ENCODE data around the gene ATXN8OS. TPM values are rescaled to one million over a fixed set of nuclear protein-coding genes. Genes with fewer than 3 reads are reported as not detected.
A peak's percentile ranks its signal among the peaks of the same experiment; 100 is the strongest.

The ATXN8OS gene
- not detected for polyA plus RNA-seq (2013, experiment 1 of 2)
- not detected for polyA plus RNA-seq (2013, experiment 2 of 2)

DNA sequence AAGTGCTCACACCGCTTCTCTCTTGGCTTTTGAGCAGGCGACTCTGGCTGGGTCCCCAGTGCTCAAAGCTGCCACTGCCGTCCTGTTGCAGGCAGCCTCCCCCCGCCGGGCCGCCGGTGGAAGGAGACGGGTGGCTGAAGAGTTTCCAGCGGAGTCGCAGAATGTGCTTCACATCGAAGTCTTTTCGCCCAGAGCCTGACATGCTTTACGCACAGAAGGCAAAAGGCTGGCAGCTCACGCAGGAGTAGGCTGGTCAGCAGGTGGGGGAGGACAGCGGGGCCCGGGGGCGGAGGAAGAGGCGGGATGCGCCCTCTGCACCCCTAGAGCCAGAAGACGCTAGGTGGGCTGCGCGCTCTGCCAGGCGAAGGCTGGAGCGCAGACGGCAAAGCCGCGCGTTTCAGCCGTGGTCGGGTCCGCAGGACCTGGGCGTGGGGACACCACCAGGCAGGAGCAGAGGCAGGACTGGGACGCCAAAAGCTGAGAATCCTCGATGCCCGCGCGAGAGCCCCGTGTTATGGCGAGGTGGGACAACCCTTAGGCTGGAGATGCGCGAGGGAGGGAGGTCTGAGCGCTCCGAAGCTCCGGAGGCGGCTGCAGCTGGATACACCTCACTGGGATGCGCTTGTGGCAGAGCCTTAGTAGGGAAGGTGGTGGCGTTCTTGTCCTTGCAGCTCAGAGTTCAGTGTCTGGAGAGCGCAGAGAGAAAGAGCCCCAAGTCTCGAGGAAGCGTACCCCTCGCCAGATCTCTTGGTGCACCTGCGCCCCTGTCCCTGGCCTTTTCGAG lies at the start of gene ATXN8OS:
ATXN8OS (plus strand) TSS at position 329 of the 784 bp plus-strand sequence.
- H3K79me2 ChIP-seq (ENCODE audit: control insufficient read depth, insufficient read depth, low read length), result no peaks in the 10 kb centered on the region
- H3K79me1 ChIP-seq (ENCODE audit: low read length), result no peaks in the 10 kb centered on the region
- H2AK5ac ChIP-seq (ENCODE audit: low read length), result no peak within 1 kb of the TSS
- no peak within 1 kb of the TSS for H3K23ac ChIP-seq (ENCODE audit: low read length)
- no peak within 1 kb of the TSS for H3K18ac ChIP-seq (ENCODE audit: low read length)
- H2BK15ac ChIP-seq (replicated peaks; ENCODE audit: low read depth), result no peak within 1 kb of the TSS
- H3K27me3 ChIP-seq (ENCODE audit: insufficient read depth, low read length, poor library complexity), result peaks cover 16% of the 10 kb centered on the region
- no peak within 1 kb of the TSS for H4K8ac ChIP-seq (ENCODE audit: low read depth, low read length)
- H3K27ac ChIP-seq (ENCODE audit: low read depth, low read length), result no peak within 1 kb of the TSS
- no peaks in the 10 kb centered on the region for H3K36me3 ChIP-seq (ENCODE audit: control insufficient read depth, insufficient read depth, low read length)
- H3K56ac ChIP-seq (ENCODE audit: low read length), result peak within 1 kb of the TSS; percentile 46
- peak within 1 kb of the TSS; percentile 59 for H3K4me2 ChIP-seq (ENCODE audit: low read length)
- no CpG with 5 or more reads among the region's 53 CpGs for WGBS (ENCODE audit: extremely low coverage, insufficient coverage, low lambda C conversion rate)
- no peak within 1 kb of the TSS for H4K5ac ChIP-seq (ENCODE audit: low read length)
- H2BK5ac ChIP-seq (ENCODE audit: low read length), result no peak within 1 kb of the TSS
- no peak within 1 kb of the TSS for H2BK120ac ChIP-seq (ENCODE audit: low read depth, low read length)
- peak; percentile 38 for DNase-seq
- H3K4ac ChIP-seq (ENCODE audit: low read depth, low read length), result no peak within 1 kb of the TSS
- no peak within 1 kb of the TSS for H3K9ac ChIP-seq (ENCODE audit: low read length)
- H3K4me3 ChIP-seq (ENCODE audit: low read length), result no peak within 1 kb of the TSS
- no peaks in the 10 kb centered on the region for H3K4me1 ChIP-seq (ENCODE audit: control insufficient read depth, low read depth, low read length)

DNA sequence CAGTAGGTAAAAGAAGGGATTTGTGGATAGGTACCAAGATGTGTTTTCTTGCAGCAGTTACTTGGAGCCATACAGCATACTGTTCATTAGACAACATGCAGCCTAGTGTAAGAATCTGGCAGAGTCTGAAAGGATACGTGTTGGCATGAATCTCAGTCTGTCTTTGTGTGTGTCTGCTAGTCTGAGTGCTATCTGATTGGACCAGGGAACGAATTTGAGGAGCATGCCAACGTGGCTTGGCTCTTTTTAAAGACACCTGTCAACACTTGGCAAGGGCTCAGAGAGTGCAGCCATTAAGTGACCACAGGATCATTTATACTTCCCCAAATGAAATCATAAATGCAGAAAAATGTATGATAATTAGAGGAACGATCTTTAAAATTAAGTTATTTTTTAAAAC lies 27.6 kb upstream of the ATXN8OS start:
- Histone ChIP-seq H2BK5ac (ENCODE audit: low read length) (no peak overlapping the region), H3K56ac (ENCODE audit: low read length) (no peak overlapping the region), H3K79me2 (ENCODE audit: control insufficient read depth, insufficient read depth, low read length) (no peaks in the 10 kb centered on the region), H2AK5ac (ENCODE audit: low read length) (no peak overlapping the region), H3K18ac (ENCODE audit: low read length) (no peak overlapping the region), H4K8ac (ENCODE audit: low read depth, low read length) (no peak overlapping the region), H3K36me3 (ENCODE audit: control insufficient read depth, insufficient read depth, low read length) (no peaks in the 10 kb centered on the region), H3K4me3 (ENCODE audit: low read length) (no peak overlapping the region), H3K4me1 (ENCODE audit: control insufficient read depth, low read depth, low read length) (no peaks in the 10 kb centered on the region), H3K4ac (ENCODE audit: low read depth, low read length) (no peak overlapping the region), H3K4me2 (ENCODE audit: low read length) (no peak overlapping the region), H4K5ac (ENCODE audit: low read length) (no peak overlapping the region), H3K27me3 (ENCODE audit: insufficient read depth, low read length, poor library complexity) (no peaks in the 10 kb centered on the region), H2BK120ac (ENCODE audit: low read depth, low read length) (no peak overlapping the region), H3K79me1 (ENCODE audit: low read length) (no peaks in the 10 kb centered on the region), H3K9ac (ENCODE audit: low read length) (no peak overlapping the region), H2BK15ac (replicated peaks; ENCODE audit: low read depth) (no peak overlapping the region), H3K23ac (ENCODE audit: low read length) (no peak overlapping the region), H3K27ac (ENCODE audit: low read depth, low read length) (no peak overlapping the region)
- DNase-seq, result no peak
- WGBS (ENCODE audit: extremely low coverage, insufficient coverage, low lambda C conversion rate), result no CpG with 5 or more reads among the region's 4 CpGs

DNA sequence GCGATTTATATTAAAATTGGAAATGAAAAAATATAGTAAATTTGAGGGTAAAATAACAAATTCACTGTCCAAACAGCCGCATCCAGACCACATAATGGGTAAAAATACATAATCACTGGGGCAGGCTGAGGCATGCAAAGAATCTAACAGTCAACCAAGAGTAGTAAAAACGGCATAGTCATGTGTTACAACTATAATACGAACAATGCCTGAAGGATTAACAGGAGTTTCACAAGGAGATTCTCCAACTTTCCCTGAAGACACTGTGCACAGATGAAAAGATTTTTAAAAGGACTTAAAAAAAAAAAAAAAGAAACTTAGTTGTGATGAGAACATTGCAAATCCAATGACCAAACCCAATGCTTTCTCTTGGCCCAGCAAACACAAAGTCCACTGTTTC lies 20.4 kb upstream of the ATXN8OS start:
- Histone ChIP-seq H3K4ac (ENCODE audit: low read depth, low read length) (no peak overlapping the region), H4K5ac (ENCODE audit: low read length) (no peak overlapping the region), H2AK5ac (ENCODE audit: low read length) (no peak overlapping the region), H3K27ac (ENCODE audit: low read depth, low read length) (no peak overlapping the region), H2BK15ac (replicated peaks; ENCODE audit: low read depth) (no peak overlapping the region), H3K56ac (ENCODE audit: low read length) (no peak overlapping the region), H3K36me3 (ENCODE audit: control insufficient read depth, insufficient read depth, low read length) (no peaks in the 10 kb centered on the region), H3K23ac (ENCODE audit: low read length) (no peak overlapping the region), H3K4me2 (ENCODE audit: low read length) (no peak overlapping the region), H2BK120ac (ENCODE audit: low read depth, low read length) (no peak overlapping the region), H3K18ac (ENCODE audit: low read length) (no peak overlapping the region), H3K4me3 (ENCODE audit: low read length) (no peak overlapping the region), H3K27me3 (ENCODE audit: insufficient read depth, low read length, poor library complexity) (no peaks in the 10 kb centered on the region), H3K79me2 (ENCODE audit: control insufficient read depth, insufficient read depth, low read length) (no peaks in the 10 kb centered on the region), H2BK5ac (ENCODE audit: low read length) (no peak overlapping the region), H4K8ac (ENCODE audit: low read depth, low read length) (no peak overlapping the region), H3K9ac (ENCODE audit: low read length) (no peak overlapping the region), H3K4me1 (ENCODE audit: control insufficient read depth, low read depth, low read length) (no peaks in the 10 kb centered on the region), H3K79me1 (ENCODE audit: low read length) (no peaks in the 10 kb centered on the region)
- DNase-seq, result peak; percentile 6
- 100% methylated on average over 1 of the region's 4 CpGs for WGBS (ENCODE audit: extremely low coverage, insufficient coverage, low lambda C conversion rate)

DNA sequence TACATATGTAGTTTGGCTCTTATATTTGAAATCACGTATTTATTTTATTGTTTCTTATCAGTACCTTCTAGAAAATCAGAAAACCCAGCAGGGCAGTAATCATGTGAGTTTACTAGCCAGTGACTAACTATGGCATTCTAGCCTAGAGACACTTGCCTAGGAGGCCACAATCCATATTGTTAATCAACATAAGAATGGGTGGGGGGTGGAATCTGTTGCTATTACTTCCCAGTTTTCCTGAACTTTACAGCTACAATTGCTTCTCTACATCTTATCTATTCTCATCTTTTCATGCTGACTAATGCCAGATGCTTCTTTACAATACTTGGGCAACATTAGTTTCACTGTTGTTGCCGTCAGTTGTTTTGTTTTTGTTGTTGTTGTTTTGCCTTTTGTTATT lies 18.7 kb upstream of the ATXN8OS start:
- no CpG with 5 or more reads among the region's 2 CpGs for WGBS (ENCODE audit: extremely low coverage, insufficient coverage, low lambda C conversion rate)
- H3K27me3 ChIP-seq (ENCODE audit: insufficient read depth, low read length, poor library complexity), result no peaks in the 10 kb centered on the region

DNA sequence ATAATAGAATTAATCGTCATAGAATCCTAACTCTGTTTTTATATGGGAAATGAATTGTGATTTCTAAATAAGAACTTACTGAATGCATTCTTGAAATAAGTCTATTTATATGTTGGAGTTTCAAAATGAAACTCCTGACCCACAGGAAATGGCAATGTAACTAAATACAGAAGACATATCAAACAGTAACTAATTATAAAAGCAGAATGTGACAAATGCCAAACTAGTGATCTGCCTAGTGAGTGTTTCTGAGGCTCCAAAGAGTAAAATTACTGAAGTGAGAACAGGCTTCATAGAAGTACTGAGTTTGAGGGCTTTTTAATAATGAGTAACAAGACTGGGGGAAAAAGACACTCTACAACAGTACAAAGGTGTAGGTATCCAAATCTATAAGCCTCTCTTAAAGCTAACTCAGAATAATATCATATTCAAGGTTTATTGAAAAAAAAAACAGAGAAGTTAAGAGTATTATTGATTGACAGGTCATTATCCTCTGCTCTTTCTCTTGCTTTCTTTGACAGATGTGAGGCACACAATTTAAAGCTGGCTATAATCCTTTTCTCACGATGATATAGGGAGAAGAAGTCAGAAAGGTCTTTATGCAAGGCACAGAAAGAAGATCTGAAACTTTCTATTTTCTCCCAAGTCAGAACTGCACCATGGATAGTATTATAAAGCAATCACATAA lies 17.4 kb upstream of the ATXN8OS start:
- no peak for DNase-seq
- H3K4me2 ChIP-seq (ENCODE audit: low read length), result no peak overlapping the region
- no peak overlapping the region for H4K8ac ChIP-seq (ENCODE audit: low read depth, low read length)
- H4K5ac ChIP-seq (ENCODE audit: low read length), result no peak overlapping the region
- no peak overlapping the region for H3K4ac ChIP-seq (ENCODE audit: low read depth, low read length)
- H2BK5ac ChIP-seq (ENCODE audit: low read length), result no peak overlapping the region
- no peak overlapping the region for H3K9ac ChIP-seq (ENCODE audit: low read length)
- no peak overlapping the region for H2AK5ac ChIP-seq (ENCODE audit: low read length)
- no peak overlapping the region for H3K56ac ChIP-seq (ENCODE audit: low read length)
- H3K79me2 ChIP-seq (ENCODE audit: control insufficient read depth, insufficient read depth, low read length), result no peaks in the 10 kb centered on the region
- H3K36me3 ChIP-seq (ENCODE audit: control insufficient read depth, insufficient read depth, low read length), result no peaks in the 10 kb centered on the region
- H3K27ac ChIP-seq (ENCODE audit: low read depth, low read length), result no peak overlapping the region
- H3K4me3 ChIP-seq (ENCODE audit: low read length), result no peak overlapping the region
- H3K4me1 ChIP-seq (ENCODE audit: control insufficient read depth, low read depth, low read length), result no peaks in the 10 kb centered on the region
- no peak overlapping the region for H3K23ac ChIP-seq (ENCODE audit: low read length)
- H3K27me3 ChIP-seq (ENCODE audit: insufficient read depth, low read length, poor library complexity), result no peaks in the 10 kb centered on the region
- no CpG with 5 or more reads among the region's 2 CpGs for WGBS (ENCODE audit: extremely low coverage, insufficient coverage, low lambda C conversion rate)
- no peak overlapping the region for H2BK120ac ChIP-seq (ENCODE audit: low read depth, low read length)
- H2BK15ac ChIP-seq (replicated peaks; ENCODE audit: low read depth), result no peak overlapping the region
- H3K79me1 ChIP-seq (ENCODE audit: low read length), result no peaks in the 10 kb centered on the region
- no peak overlapping the region for H3K18ac ChIP-seq (ENCODE audit: low read length)

More for the DNA sequence above, 18.7 kb upstream of the ATXN8OS start:
- Histone ChIP-seq H3K79me1 (ENCODE audit: low read length) (no peaks in the 10 kb centered on the region), H3K4me1 (ENCODE audit: control insufficient read depth, low read depth, low read length) (no peaks in the 10 kb centered on the region), H3K4ac (ENCODE audit: low read depth, low read length) (no peak overlapping the region), H4K5ac (ENCODE audit: low read length) (no peak overlapping the region), H3K36me3 (ENCODE audit: control insufficient read depth, insufficient read depth, low read length) (no peaks in the 10 kb centered on the region), H3K4me2 (ENCODE audit: low read length) (no peak overlapping the region), H4K8ac (ENCODE audit: low read depth, low read length) (no peak overlapping the region), H3K4me3 (ENCODE audit: low read length) (no peak overlapping the region), H2BK5ac (ENCODE audit: low read length) (no peak overlapping the region), H3K23ac (ENCODE audit: low read length) (no peak overlapping the region), H3K56ac (ENCODE audit: low read length) (no peak overlapping the region), H2BK120ac (ENCODE audit: low read depth, low read length) (no peak overlapping the region), H3K9ac (ENCODE audit: low read length) (no peak overlapping the region), H2AK5ac (ENCODE audit: low read length) (no peak overlapping the region), H3K27ac (ENCODE audit: low read depth, low read length) (no peak overlapping the region), H2BK15ac (replicated peaks; ENCODE audit: low read depth) (no peak overlapping the region), H3K18ac (ENCODE audit: low read length) (no peak overlapping the region), H3K79me2 (ENCODE audit: control insufficient read depth, insufficient read depth, low read length) (no peaks in the 10 kb centered on the region)
- peak; percentile 69 for DNase-seq
